Amniotic stem cell (primary cell): ENCODE data around the gene PARP9.

Experiments used
- DNase-seq: peaks from one replicate; lab custom pipeline; 2025; lab: John Stamatoyannopoulos, UW

Gene PARP9

DNA sequence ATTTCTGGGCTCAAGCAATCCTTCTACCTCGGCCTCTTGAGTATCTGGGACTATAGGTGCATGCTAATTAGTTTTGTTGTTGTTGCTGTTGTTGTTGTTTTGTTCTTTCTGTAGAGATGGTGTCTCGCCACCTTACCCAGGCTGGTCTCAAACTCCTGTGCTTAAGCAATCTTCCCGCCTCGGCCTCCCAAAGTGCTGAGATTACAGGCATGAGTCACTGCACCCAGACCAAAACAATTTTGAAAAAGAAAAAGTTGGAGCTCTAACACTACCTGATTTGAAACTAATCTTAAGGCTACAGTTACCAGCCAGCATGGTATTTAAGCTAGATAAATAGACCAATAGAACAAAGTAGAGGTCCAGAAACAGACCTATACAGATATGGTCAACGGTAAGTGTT is 79.1 kb downstream of the PARP9 start:
- DNase-seq = no peak

DNA sequence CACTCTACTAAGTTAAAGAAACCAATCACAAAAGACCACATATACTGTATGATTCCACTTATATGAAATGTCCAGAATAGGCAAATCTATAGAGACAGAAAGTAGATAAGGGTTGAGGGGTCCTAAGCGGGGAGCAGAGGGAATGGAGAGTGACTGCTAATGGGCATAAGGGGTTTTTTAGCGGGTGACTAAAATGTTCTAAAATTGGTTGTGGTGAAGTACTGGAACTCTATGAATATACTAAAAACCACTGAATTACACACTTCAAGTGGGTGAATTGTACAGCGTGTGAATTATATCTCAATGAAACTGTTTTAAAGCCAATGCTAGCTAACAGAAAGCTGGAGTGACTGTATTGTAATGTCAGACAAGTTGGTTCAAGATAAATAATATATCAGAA is 82.7 kb downstream of the PARP9 start:
- DNase-seq = no peak
